CD4-positive, alpha-beta T cell (primary cell): ENCODE results near the gene ATRNL1. TPM values are rescaled to one million over a fixed set of nuclear protein-coding genes. Genes with fewer than 3 reads are reported as not detected.

Experiments
- ATAC-seq: fragments of 200-7000 bp; cut with Tn5 transposase; one replicate; pipeline ENCODE4 v1.10.0; 2022; ENCODE audit warnings: mild to moderate bottlenecking; ENCODE audit not compliant: poor library complexity
- CTCF ChIA-PET: fragments of 350-600 bp; sonication (Branson Sonifier 250); formaldehyde crosslinking; loops from one replicate; lab custom pipeline; 2021; ENCODE audit warnings: antibody characterized with exemption, inconsistent platforms; lab: Charles Lee
- POLR2A ChIA-PET: fragments of 350-600 bp; sonication (Branson Sonifier 250); formaldehyde crosslinking; loops from one replicate; lab custom pipeline; 2021; ENCODE audit warnings: antibody characterized with exemption, inconsistent platforms; lab: Charles Lee
- DNase-seq, 14 experiments: peaks; one replicate each; pipeline ENCODE4 v3.0.0-alpha.2; 2013 to 2020; ENCODE audit warnings: mixed read lengths in 2 of 14
- H3K27ac ChIP-seq, 2 donors: one replicate each; pipeline versions ENCODE4 v1.5.1 to v1.7.0; 2013; ENCODE audit warnings: low read length in 2 of 2, low read depth in 1 of 2, mild to moderate bottlenecking in 1 of 2
- H3K27me3 ChIP-seq, 2 experiments: 1 replicate in 1 of 2; 2 replicates in 1 of 2; pipeline versions ENCODE4 v1.6.1 to v1.7.0; 2013; ENCODE audit warnings: low read length in 2 of 2, control low read depth in 1 of 2, mild to moderate bottlenecking in 1 of 2, moderate library complexity in 1 of 2; ENCODE audit not compliant: insufficient read depth in 2 of 2, control insufficient read depth in 1 of 2
- H3K36me3 ChIP-seq: one replicate; pipeline ENCODE4 v1.6.1; 2013; ENCODE audit warnings: low read length, control low read depth; ENCODE audit not compliant: insufficient read depth
- H3K4me1 ChIP-seq: one replicate; pipeline ENCODE4 v1.6.1; 2013; ENCODE audit warnings: low read length, control low read depth; ENCODE audit not compliant: insufficient read depth
- H3K4me3 ChIP-seq: one replicate; pipeline ENCODE4 v1.5.1; 2013; ENCODE audit warnings: mild to moderate bottlenecking, low read length, moderate library complexity
- H3K9me3 ChIP-seq, 2 experiments: 1 replicate in 1 of 2; 2 replicates in 1 of 2; pipeline versions ENCODE4 v1.6.1 to v1.7.0; 2013; ENCODE audit warnings: low read length in 2 of 2, mild to moderate bottlenecking in 2 of 2, control low read depth in 1 of 2, moderate library complexity in 1 of 2; ENCODE audit not compliant: control insufficient read depth in 1 of 2, insufficient read depth in 1 of 2
- H3K27ac Mint-ChIP-seq: one replicate; pipeline ENCODE4 v1.8.0; 2020; ENCODE audit warnings: mixed read lengths
- H3K27me3 Mint-ChIP-seq: one replicate; pipeline ENCODE4 v1.8.0; 2021; ENCODE audit warnings: mixed read lengths
- H3K36me3 Mint-ChIP-seq: one replicate; pipeline ENCODE4 v1.8.0; 2021; ENCODE audit warnings: low read depth, mixed read lengths
- H3K4me1 Mint-ChIP-seq: one replicate; pipeline ENCODE4 v1.8.0; 2021; ENCODE audit warnings: low read depth, mixed read lengths
- H3K4me3 Mint-ChIP-seq: one replicate; pipeline ENCODE4 v1.8.0; 2020; ENCODE audit warnings: mild to moderate bottlenecking, mixed read lengths
- H3K9me3 Mint-ChIP-seq: one replicate; pipeline ENCODE4 v1.8.0; 2020; ENCODE audit warnings: mixed read lengths
- intact Hi-C, 2 experiments: fragments of 100-400 bp; cut with DNase I in 1 of 2; cut with micrococcal nuclease in 1 of 2; formaldehyde crosslinking; loops; one replicate each; pipeline versions ENCODE4 v1.15.1 to v1.9.0; 2023 to 2025; cut with DNase I, micrococcal nuclease
- total RNA-seq, 174 experiments: library from RNA in 2 of 174; stranded (reverse) in 2 of 174; gene quantifications; one replicate each; pipeline ENCODE4 v1.2.3 and lab custom pipeline; 2021 to 2026
- TF ChIP-seq, protein P1 (sequence below): fragments of 200-600 bp; IDR thresholded peaks from one replicate; pipeline ENCODE4 v1.8.0; 2022; ENCODE audit warnings: antibody characterized with exemption, mild to moderate bottlenecking

Gene ATRNL1
- total RNA-seq, 2 experiments from 2014 or later: not detected

DNA sequence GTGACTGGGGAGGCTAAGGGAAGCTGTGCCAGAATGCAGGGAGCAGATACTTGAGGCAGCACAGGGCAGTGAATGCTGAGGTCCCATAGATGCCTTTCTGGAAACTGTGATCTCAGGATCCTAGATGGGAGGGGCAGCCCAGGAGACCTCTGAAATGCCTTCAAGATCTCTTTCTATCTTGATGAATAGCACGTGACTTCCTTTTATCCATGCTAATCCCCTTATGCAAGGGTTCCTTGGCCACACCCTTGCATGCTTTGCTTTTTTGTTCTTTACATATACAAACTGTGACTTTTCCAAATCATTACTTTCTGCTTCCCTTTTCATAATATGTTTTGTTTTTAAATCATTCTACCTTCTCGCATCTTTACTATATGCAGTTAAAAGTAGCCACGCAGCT, 14.7 kb downstream of the ATRNL1 start:
- Histone ChIP-seq H3K4me3 (no peak overlapping the region), H3K4me1 (no peaks in the 10 kb centered on the region), H3K27ac (no peak overlapping the region), H3K36me3 (no peaks in the 10 kb centered on the region), H3K9me3 (peaks cover 9 to 12% of the 10 kb centered on the region in 2 experiments), H3K27me3 (peaks cover 3% of the 10 kb centered on the region in 2 experiments)
- Mint-ChIP-seq H3K36me3 (no peaks in the 10 kb centered on the region), H3K4me1 (no peaks in the 10 kb centered on the region), H3K9me3 (peaks cover 10% of the 10 kb centered on the region), H3K27me3 (peaks cover 39% of the 10 kb centered on the region), H3K4me3 (no peak overlapping the region), H3K27ac (no peak overlapping the region)
- ChIA-PET CTCF (no interaction called here), POLR2A (no interaction called here)
- TF ChIP-seq, protein P1, sequence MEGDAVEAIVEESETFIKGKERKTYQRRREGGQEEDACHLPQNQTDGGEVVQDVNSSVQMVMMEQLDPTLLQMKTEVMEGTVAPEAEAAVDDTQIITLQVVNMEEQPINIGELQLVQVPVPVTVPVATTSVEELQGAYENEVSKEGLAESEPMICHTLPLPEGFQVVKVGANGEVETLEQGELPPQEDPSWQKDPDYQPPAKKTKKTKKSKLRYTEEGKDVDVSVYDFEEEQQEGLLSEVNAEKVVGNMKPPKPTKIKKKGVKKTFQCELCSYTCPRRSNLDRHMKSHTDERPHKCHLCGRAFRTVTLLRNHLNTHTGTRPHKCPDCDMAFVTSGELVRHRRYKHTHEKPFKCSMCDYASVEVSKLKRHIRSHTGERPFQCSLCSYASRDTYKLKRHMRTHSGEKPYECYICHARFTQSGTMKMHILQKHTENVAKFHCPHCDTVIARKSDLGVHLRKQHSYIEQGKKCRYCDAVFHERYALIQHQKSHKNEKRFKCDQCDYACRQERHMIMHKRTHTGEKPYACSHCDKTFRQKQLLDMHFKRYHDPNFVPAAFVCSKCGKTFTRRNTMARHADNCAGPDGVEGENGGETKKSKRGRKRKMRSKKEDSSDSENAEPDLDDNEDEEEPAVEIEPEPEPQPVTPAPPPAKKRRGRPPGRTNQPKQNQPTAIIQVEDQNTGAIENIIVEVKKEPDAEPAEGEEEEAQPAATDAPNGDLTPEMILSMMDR: no peak
- intact Hi-C loops: no loop called here
- ATAC-seq: no peak
- DNase-seq: no peak

DNA sequence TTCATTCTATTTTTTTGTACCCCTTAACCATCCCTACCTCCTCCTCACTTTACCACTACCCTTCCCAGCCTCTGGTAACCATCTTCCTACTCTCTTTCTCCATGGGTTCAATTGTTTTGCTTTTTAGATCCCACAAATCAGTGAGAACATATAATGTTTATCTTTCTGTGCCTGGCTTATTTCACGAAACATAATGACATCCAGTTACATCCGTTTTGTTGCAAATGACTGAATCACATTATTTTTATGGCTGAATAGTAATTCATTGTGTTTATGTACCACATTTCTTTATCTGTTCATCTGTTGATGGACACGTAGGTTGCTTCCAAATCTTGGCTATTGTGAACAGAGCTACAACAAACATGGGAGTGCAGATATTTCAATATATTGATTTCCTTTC, 24.1 kb downstream of the ATRNL1 start:
- no peaks in the 10 kb centered on the region for H3K4me1 Mint-ChIP-seq
- no peaks in the 10 kb centered on the region for H3K4me1 ChIP-seq
- ChIA-PET POLR2A (no interaction called here), CTCF (no interaction called here)
- intact Hi-C loops: no loop called here
- H3K4me3 ChIP-seq: no peak overlapping the region
- no peak for ATAC-seq
- H3K36me3 Mint-ChIP-seq: no peaks in the 10 kb centered on the region
- TF ChIP-seq, protein P1: no peak
- no peaks in the 10 kb centered on the region for H3K9me3 ChIP-seq
- no peak for DNase-seq
- H3K27me3 Mint-ChIP-seq: no peaks in the 10 kb centered on the region
- no peak overlapping the region for H3K4me3 Mint-ChIP-seq
- H3K9me3 Mint-ChIP-seq: no peaks in the 10 kb centered on the region
- no peaks in the 10 kb centered on the region for H3K36me3 ChIP-seq
- no peak overlapping the region for H3K27ac ChIP-seq
- H3K27ac Mint-ChIP-seq: no peak overlapping the region
- H3K27me3 ChIP-seq: no peaks in the 10 kb centered on the region

DNA sequence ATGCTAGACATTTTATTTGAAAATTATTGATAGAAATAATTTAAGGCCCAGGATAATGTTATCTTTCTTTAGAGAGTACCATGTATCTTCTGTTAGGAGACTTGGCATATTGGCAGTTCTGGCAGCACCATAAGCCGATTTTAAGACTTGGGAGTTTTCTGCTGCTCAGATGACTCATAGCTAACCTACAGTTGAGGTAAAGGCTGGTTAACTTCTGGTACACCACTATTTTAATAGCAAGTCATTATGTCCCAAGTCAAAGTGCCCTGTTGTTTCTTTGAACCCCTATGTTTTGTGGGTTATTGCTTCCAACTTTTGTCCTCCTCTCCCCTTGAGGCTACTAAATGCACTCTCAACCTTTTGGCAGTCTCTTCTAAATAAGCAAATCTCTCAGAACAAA, 25.2 kb downstream of the ATRNL1 start:
- H3K36me3 Mint-ChIP-seq: no peaks in the 10 kb centered on the region
- H3K27me3 Mint-ChIP-seq: no peaks in the 10 kb centered on the region
- H3K27ac Mint-ChIP-seq: no peak overlapping the region
- no peaks in the 10 kb centered on the region for H3K9me3 Mint-ChIP-seq
- ChIA-PET CTCF (no interaction called here), POLR2A (no interaction called here)
- Histone ChIP-seq H3K27ac (no peak overlapping the region), H3K36me3 (no peaks in the 10 kb centered on the region), H3K4me1 (no peaks in the 10 kb centered on the region), H3K4me3 (no peak overlapping the region), H3K9me3 (no peaks in the 10 kb centered on the region), H3K27me3 (no peaks in the 10 kb centered on the region)
- H3K4me3 Mint-ChIP-seq: no peak overlapping the region
- TF ChIP-seq, protein P1: no peak
- no peak for DNase-seq
- ATAC-seq: no peak
- no peaks in the 10 kb centered on the region for H3K4me1 Mint-ChIP-seq
- intact Hi-C loops: no loop called here
